Keratinocyte (primary cell): ENCODE results near the gene RANBP17.

Experiments
- EZH2 ChIP-seq: IDR thresholded peaks from one replicate; pipeline ENCODE4 v1.6.1; 2012; ENCODE audit warnings: inconsistent platforms, mild to moderate bottlenecking, low read length, moderate library complexity
- TF ChIP-seq, protein P1 (sequence below), 3 experiments: IDR thresholded peaks in 1 of 3; conservative IDR thresholded peaks in 1 of 3; optimal IDR thresholded peaks in 1 of 3; 2 replicates in 2 of 3; 3 replicates in 1 of 3; pipeline versions ENCODE3 to v1.5.1; 2011; ENCODE audit warnings: low read length in 3 of 3, mild to moderate bottlenecking in 3 of 3, moderate library complexity in 2 of 3, control low read depth in 1 of 3, inconsistent platforms in 1 of 3; ENCODE audit not compliant: insufficient read depth in 2 of 3; ENCODE audit errors: extremely low read depth in 1 of 3

DNA sequence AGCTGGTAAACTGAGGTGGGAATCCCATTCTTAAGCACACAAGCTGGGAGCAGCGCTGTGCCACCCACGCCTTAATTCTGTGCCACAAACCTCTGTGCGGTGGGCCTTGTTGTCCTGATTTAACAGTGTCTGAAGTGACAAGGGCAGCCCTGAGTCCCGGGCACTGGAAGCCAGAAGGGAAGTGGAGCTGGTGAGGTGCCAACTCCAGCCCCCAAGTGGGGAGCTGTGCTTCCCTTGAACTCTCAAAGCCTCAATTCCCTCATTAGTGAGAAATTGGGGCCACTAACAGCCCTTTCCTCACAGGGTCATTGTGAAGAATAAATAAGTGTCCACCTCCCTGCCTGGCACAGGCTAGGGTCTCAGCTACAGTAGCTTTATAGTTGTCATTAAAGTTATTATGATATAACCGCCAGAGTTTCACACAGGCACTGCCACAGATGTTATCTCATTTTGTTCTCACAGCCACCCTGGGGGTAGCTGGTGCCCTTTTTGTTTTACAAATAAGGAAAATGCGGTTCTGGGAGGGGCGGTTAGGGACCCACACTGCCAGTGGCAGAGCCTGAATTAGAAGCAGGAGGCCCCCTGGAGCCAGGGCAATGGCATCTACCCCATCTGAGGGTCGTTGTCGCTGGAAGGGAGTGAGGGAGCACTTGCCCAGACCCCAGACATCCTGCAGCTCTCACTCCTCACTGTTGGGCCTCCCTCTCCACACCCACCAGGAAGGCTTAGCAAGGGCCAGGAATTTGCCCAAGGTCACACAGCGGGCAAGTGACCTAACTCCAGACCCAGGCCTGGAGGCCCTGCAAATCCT is 445.2 kb downstream of the RANBP17 start:
- TF ChIP-seq, protein P1, sequence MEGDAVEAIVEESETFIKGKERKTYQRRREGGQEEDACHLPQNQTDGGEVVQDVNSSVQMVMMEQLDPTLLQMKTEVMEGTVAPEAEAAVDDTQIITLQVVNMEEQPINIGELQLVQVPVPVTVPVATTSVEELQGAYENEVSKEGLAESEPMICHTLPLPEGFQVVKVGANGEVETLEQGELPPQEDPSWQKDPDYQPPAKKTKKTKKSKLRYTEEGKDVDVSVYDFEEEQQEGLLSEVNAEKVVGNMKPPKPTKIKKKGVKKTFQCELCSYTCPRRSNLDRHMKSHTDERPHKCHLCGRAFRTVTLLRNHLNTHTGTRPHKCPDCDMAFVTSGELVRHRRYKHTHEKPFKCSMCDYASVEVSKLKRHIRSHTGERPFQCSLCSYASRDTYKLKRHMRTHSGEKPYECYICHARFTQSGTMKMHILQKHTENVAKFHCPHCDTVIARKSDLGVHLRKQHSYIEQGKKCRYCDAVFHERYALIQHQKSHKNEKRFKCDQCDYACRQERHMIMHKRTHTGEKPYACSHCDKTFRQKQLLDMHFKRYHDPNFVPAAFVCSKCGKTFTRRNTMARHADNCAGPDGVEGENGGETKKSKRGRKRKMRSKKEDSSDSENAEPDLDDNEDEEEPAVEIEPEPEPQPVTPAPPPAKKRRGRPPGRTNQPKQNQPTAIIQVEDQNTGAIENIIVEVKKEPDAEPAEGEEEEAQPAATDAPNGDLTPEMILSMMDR (optimal IDR thresholded peaks at IDR 0.05 in 1 of 3, IDR thresholded peaks at IDR 0.05 in 1 of 3, conservative IDR thresholded peaks at IDR 0.05 in 1 of 3; ENCODE audit: extremely low read depth in 1 of 3, insufficient read depth in 2 of 3, low read length in 3 of 3) = no peak
- TF ChIP-seq EZH2 = no peak
